ENCODE results near the gene ZHX3. TPM values are rescaled to one million over a fixed set of nuclear protein-coding genes. Genes with fewer than 3 reads are reported as not detected.

Gene ZHX3
- total RNA-seq, 3 donors from 2014 or later (not counting 1 experiment from before 2014, with no cell fraction given), result 9.0 to 11.8 (median 10.3) TPM

DNA sequence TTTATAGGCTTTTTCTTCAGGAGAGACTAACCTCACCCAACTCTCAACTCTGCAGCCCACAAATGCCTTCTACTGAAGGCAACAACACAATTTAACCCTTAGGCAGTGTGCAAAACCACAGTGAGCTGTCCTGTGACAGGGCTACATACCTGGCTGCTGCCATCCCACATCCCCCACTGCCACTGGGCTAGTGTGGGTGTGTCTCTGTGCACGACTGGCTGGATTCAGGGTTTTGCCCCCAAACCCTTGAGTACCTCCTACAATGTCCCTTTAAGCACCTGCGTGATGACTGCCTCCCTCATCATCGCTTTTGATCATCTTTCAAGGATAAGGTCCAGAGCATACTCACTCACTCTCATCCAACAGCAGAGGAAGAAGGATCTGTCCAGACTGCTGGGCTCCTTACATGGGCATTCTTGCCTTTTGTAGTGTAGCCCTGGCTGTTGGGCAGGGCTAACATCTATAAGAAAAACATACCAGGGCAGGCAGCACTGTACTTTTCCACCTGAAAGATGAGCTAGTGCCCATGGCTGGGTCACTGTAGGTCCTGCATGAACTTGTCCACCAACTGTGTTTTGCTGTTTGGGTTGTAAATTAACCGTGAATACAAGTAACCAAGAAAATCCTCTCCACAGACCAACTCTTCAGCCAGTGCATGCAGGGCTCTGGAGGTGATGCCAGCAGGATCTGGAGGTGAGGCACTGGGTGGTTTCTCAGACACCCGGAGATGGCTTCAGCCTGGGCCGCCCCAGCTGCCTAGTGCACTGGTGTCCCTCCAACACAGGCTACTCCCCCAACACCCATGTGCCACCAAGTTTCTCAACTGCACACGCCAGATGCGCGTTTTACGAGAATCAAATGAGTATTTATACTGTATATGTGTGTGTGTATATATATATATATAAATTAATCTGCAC, 135.0 kb downstream of the ZHX3 start:
- Histone ChIP-seq H3K9me3 (ENCODE audit: control insufficient read depth, insufficient read depth, low read length) (no peaks in the 10 kb centered on the region), H3K27ac (ENCODE audit: low read length) (no peak overlapping the region), H3K4me1 (ENCODE audit: control insufficient read depth, insufficient read depth, low read length) (peaks cover 4% of the 10 kb centered on the region), H3K36me3 (ENCODE audit: control insufficient read depth, insufficient read depth, low read length) (no peaks in the 10 kb centered on the region), H3K27me3 (ENCODE audit: control insufficient read depth, insufficient read depth, low read length) (no peaks in the 10 kb centered on the region), H3K4me3 (ENCODE audit: low read length) (no peak overlapping the region)
- DNase-seq (no peak), ATAC-seq (no peak)
- Mint-ChIP-seq H3K36me3 (no peaks in the 10 kb centered on the region), H3K4me1 (peaks cover 13% of the 10 kb centered on the region in 2 donors), H3K27ac (peak overlapping the region in 1 of 2 donors; percentile 26), H3K9me3 (no peaks in the 10 kb centered on the region), H3K27me3 (ENCODE audit: low read depth in 2 of 2) (no peaks in the 10 kb centered on the region), H3K4me3 (no peak overlapping the region)
- 88% methylated on average over 6 of the region's 10 CpGs for WGBS (ENCODE audit: insufficient coverage)
- no peak for TF ChIP-seq CTCF (IDR thresholded peaks at IDR 0.05)
- intact Hi-C loops (cut with micrococcal nuclease), result no loop called here

DNA sequence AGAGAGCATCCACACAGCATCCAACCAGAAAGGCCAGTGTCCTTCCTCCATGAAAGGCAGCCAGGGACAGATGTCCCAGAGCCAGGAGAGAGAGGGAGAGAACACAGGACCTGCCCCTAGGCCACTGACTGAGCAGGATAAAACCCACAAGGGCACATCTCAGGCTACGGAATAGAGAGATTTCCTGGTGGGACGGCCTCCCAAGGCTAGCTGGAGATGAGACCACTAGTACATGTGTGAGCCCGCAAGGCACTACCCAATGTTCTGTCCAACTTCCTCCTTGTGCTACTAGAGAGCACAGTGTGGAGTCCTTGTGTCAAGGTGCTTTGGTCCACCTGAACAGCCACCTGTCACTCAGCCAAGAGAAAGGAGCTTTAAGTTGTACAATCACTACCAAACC, 136.0 kb downstream of the ZHX3 start:
- Mint-ChIP-seq H3K27me3 (ENCODE audit: low read depth in 2 of 2) (no peaks in the 10 kb centered on the region), H3K9me3 (no peaks in the 10 kb centered on the region), H3K36me3 (no peaks in the 10 kb centered on the region), H3K4me1 (peaks cover 8% of the 10 kb centered on the region in 2 donors), H3K27ac (peak overlapping the region in 1 of 2 donors; percentile 29), H3K4me3 (no peak overlapping the region)
- H3K9me3 ChIP-seq (ENCODE audit: control insufficient read depth, insufficient read depth, low read length), result no peaks in the 10 kb centered on the region
- intact Hi-C loops (cut with micrococcal nuclease), result no loop called here
- no peak overlapping the region for H3K27ac ChIP-seq (ENCODE audit: low read length)
- H3K36me3 ChIP-seq (ENCODE audit: control insufficient read depth, insufficient read depth, low read length), result peaks cover 7% of the 10 kb centered on the region
- peak in 1 of 2 donors; percentile 4 for DNase-seq
- no peaks in the 10 kb centered on the region for H3K27me3 ChIP-seq (ENCODE audit: control insufficient read depth, insufficient read depth, low read length)
- no peak for TF ChIP-seq CTCF (IDR thresholded peaks at IDR 0.05)
- H3K4me3 ChIP-seq (ENCODE audit: low read length), result no peak overlapping the region
- 98% methylated on average over 3 of the region's 3 CpGs for WGBS (ENCODE audit: insufficient coverage)
- ATAC-seq, result no peak
- no peaks in the 10 kb centered on the region for H3K4me1 ChIP-seq (ENCODE audit: control insufficient read depth, insufficient read depth, low read length)

DNA sequence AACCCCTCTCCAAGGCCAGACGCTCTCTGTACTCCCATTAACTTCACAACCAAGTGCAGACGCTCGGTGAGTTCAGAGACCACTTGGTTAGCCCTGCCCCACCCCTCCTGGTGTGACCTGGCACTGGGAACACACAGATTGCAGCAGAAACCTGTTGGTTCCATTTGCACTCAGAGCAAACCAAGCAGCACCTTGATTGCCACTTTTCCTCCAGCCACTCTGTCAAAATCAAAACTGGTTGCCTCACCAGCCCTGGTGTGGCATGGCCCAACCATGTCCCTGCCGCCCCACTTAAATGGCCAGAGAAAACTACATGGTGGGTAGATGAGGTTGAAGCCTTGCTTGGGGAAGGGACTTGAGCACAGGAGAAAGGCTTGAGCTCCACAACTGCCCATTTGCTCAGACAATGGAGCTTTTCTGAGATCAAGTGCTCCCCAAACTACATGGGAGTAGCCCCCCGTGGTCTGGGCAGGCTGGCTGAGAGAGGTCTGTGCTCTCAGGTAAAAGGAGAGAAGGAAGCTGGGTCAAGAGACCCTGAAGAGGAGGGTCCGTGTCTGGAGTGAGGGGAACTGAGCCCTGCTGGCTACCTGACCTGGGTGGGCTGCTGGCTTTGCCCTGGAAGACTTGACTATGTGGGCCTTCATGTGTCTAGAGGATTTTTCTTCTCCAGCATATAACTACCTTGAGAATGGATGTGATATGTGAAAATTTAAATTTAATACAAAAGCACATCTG, 136.8 kb downstream of the ZHX3 start:
- WGBS (ENCODE audit: insufficient coverage), result 96% methylated on average over 6 of the region's 6 CpGs
- H3K4me1 ChIP-seq (ENCODE audit: control insufficient read depth, insufficient read depth, low read length), result no peaks in the 10 kb centered on the region
- Mint-ChIP-seq H3K36me3 (peaks cover 5% of the 10 kb centered on the region), H3K9me3 (no peaks in the 10 kb centered on the region), H3K4me1 (peaks cover 0 to 5% of the 10 kb centered on the region in 2 donors), H3K27me3 (ENCODE audit: low read depth in 2 of 2) (no peaks in the 10 kb centered on the region), H3K27ac (peak overlapping the region; percentile 29 to 53), H3K4me3 (no peak overlapping the region)
- H3K4me3 ChIP-seq (ENCODE audit: low read length), result no peak overlapping the region
- DNase-seq, result peak in 1 of 2 donors; percentile 8
- H3K27ac ChIP-seq (ENCODE audit: low read length), result no peak overlapping the region
- no peak for TF ChIP-seq CTCF (IDR thresholded peaks at IDR 0.05)
- H3K9me3 ChIP-seq (ENCODE audit: control insufficient read depth, insufficient read depth, low read length), result no peaks in the 10 kb centered on the region
- H3K36me3 ChIP-seq (ENCODE audit: control insufficient read depth, insufficient read depth, low read length), result peaks cover 14% of the 10 kb centered on the region
- intact Hi-C loops (cut with micrococcal nuclease), result no loop called here
- H3K27me3 ChIP-seq (ENCODE audit: control insufficient read depth, insufficient read depth, low read length), result no peaks in the 10 kb centered on the region
- no peak for ATAC-seq
